Subcutaneous adipose tissue (tissue), 4 donors: ENCODE results near the gene KLHL1. TPM values are rescaled to one million over a fixed set of nuclear protein-coding genes. Genes with fewer than 3 reads are reported as not detected.

Experiments used
- CTCF ChIP-seq: fragments of 450-650 bp; IDR thresholded peaks from one replicate; pipeline ENCODE4 v1.5.1; 2016; ENCODE audit warnings: low read depth, mild to moderate bottlenecking, control low read depth, antibody characterized with exemption, moderate library complexity
- total RNA-seq, 4 donors: library from RNA; depleted of rRNA; stranded (reverse); fragments of >200 nt; gene quantifications; one replicate each; pipeline ENCODE4 v1.1.0, GENCODE V29; 2016

KLHL1 gene
- total RNA-seq, 4 donors from 2014 or later, result not detected

- no peak for TF ChIP-seq CTCF
Measured at GRCh38 chr13:70014337-70014736, 93.9 kb downstream of the KLHL1 start.

- no peak for TF ChIP-seq CTCF
Measured at GRCh38 chr13:69999875-70000274, 108.4 kb downstream of the KLHL1 start.

- no peak for TF ChIP-seq CTCF
Measured at GRCh38 chr13:69997061-69997460, 111.2 kb downstream of the KLHL1 start.

- TF ChIP-seq CTCF, result no peak
Measured at GRCh38 chr13:69980799-69981198, 127.5 kb downstream of the KLHL1 start.

- TF ChIP-seq CTCF, result no peak
Measured at GRCh38 chr13:69975496-69975895, 132.8 kb downstream of the KLHL1 start.

GRCh38 chr13:69970520-69970919 lies 137.7 kb downstream of the KLHL1 start:
- no peak for TF ChIP-seq CTCF

- TF ChIP-seq CTCF, result no peak
Measured at GRCh38 chr13:69959046-69959445, 149.2 kb downstream of the KLHL1 start.
